Lung (tissue), 12 donors: ENCODE results near the gene MTERF4. TPM values are rescaled to one million over a fixed set of nuclear protein-coding genes. Genes with fewer than 3 reads are reported as not detected.
A peak's percentile ranks its signal among the peaks of the same experiment; 100 is the strongest.

Experiments
- ATAC-seq: fragments of 200-7000 bp; cut with Tn5 transposase; one replicate; pipeline ENCODE4 v1.9.1; 2020; ENCODE audit warnings: moderate number of reproducible peaks; ENCODE audit not compliant: insufficient read depth, low FRiP score
- DNase-seq, 3 donors: peaks; one replicate each; pipeline ENCODE4 v3.0.0-alpha.2; 2013 to 2017
- H3K27ac ChIP-seq, 2 donors: one replicate each; pipeline ENCODE4 v1.5.1; 2013; ENCODE audit warnings: mild to moderate bottlenecking in 2 of 2, moderate library complexity in 2 of 2, control low read depth in 1 of 2, inconsistent platforms in 1 of 2, low read depth in 1 of 2, low read length in 1 of 2
- H3K27me3 ChIP-seq, 3 donors: one replicate each; pipeline ENCODE4 v1.5.1; 2013; ENCODE audit warnings: low read length in 2 of 3; ENCODE audit not compliant: control insufficient read depth in 3 of 3, insufficient read depth in 3 of 3
- H3K36me3 ChIP-seq, 4 donors: one replicate each; pipeline ENCODE4 v1.5.1; 2013; ENCODE audit warnings: low read length in 4 of 4, mild to moderate bottlenecking in 1 of 4, moderate library complexity in 1 of 4; ENCODE audit not compliant: control insufficient read depth in 4 of 4, insufficient read depth in 4 of 4
- H3K4me1 ChIP-seq, 5 donors: one replicate each; pipeline ENCODE4 v1.5.1; 2013; ENCODE audit warnings: low read length in 5 of 5, mild to moderate bottlenecking in 2 of 5, moderate library complexity in 1 of 5; ENCODE audit not compliant: control insufficient read depth in 5 of 5, insufficient read depth in 5 of 5
- H3K4me3 ChIP-seq: one replicate; pipeline ENCODE4 v1.5.1; 2013; ENCODE audit warnings: mild to moderate bottlenecking, control low read depth, moderate library complexity
- H3K9ac ChIP-seq, 2 donors: one replicate each; pipeline ENCODE4 v1.5.1; 2013; ENCODE audit warnings: low read length in 2 of 2, control low read depth in 1 of 2; ENCODE audit not compliant: insufficient read depth in 1 of 2
- H3K9me3 ChIP-seq, 4 donors: one replicate each; pipeline ENCODE4 v1.5.1; 2013; ENCODE audit warnings: low read length in 3 of 4, mild to moderate bottlenecking in 1 of 4, moderate library complexity in 1 of 4; ENCODE audit not compliant: control insufficient read depth in 4 of 4, insufficient read depth in 3 of 4
- WGBS, 2 donors: extraction: QIAGEN DNeasy Blood & Tissue Kit; methylation state at CpG; one replicate each; pipeline ENCODE4 v1.1.7; 2013; 5-methylcytosine and 5-hydroxymethylcytosine counted together
- polyA plus RNA-seq, 2 donors: library from polyadenylated mRNA; stranded (reverse); fragments of 200-250 nt; gene quantifications; one replicate each; pipeline ENCODE4 v1.2.1, GENCODE V29; 2013
- total RNA-seq, 2 donors: library from RNA; depleted of rRNA in 1 of 2; stranded (reverse); fragments of >200 nt in 1 of 2; gene quantifications; one replicate each; pipeline ENCODE4 v1.2.1, GENCODE V29; 2014 to 2021
- TF ChIP-seq, protein P1 (sequence below): IDR thresholded peaks from 2 replicates; pipeline ENCODE4 v1.5.1; 2012; ENCODE audit warnings: mild to moderate bottlenecking; ENCODE audit errors: control extremely low read depth, extremely low read depth
- donor health status: control.
- donor health status: control.
- donor health status: Bipolar disorder and iron deficiency.
- donor health status: healthy.
- donor health status: DM: yes; HTN: yes; CAD: no.

The MTERF4 gene
- total and polyA plus RNA-seq, 4 donors = 23.5 to 50.1 (median 27.5) TPM

DNA sequence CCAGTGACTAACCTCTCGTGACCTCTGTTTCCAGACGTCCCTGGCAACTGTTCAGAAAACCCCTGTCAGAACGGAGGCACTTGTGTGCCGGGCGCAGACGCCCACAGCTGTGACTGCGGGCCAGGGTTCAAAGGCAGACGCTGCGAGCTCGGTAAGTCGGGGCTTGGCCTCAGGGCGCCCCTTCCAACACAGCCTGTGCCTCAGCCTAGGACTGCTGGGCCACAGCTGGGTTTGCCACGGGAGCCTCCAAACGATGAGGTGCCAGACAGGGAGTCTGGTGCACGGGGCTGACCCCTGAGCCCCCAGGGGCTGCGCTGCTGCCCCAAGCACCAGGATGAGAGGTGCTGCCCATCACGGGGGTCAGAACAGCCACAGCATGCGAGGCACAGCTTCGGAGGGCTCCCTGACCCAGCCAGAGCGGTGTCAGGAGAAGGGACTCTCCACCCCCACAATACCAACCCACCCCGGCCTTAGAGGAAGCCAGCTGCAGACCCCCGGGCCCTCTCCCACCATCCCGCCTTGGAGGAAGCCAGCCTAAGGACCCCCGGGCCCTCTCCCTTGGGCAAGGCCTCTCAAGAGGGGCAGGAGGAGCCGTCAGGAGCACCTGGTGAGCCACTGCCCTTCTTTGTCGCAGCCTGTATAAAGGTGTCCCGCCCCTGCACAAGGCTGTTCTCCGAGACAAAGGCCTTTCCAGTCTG lies 20.3 kb downstream of the MTERF4 start:
- Histone ChIP-seq H3K9ac (no peak overlapping the region), H3K27me3 (no peaks in the 10 kb centered on the region), H3K9me3 (no peaks in the 10 kb centered on the region), H3K4me3 (no peak overlapping the region), H3K4me1 (peaks cover 0 to 12% (median 0%) of the 10 kb centered on the region in 5 donors), H3K36me3 (peaks cover 5 to 14% (median 8%) of the 10 kb centered on the region in 4 donors), H3K27ac (peak overlapping the region in 1 of 2 donors; percentile 41)
- 68 to 82% methylated on average over 28 of the region's 28 CpGs for WGBS, 2 donors
- ATAC-seq (peak; percentile 10), DNase-seq (no peak)
- TF ChIP-seq, protein P1, sequence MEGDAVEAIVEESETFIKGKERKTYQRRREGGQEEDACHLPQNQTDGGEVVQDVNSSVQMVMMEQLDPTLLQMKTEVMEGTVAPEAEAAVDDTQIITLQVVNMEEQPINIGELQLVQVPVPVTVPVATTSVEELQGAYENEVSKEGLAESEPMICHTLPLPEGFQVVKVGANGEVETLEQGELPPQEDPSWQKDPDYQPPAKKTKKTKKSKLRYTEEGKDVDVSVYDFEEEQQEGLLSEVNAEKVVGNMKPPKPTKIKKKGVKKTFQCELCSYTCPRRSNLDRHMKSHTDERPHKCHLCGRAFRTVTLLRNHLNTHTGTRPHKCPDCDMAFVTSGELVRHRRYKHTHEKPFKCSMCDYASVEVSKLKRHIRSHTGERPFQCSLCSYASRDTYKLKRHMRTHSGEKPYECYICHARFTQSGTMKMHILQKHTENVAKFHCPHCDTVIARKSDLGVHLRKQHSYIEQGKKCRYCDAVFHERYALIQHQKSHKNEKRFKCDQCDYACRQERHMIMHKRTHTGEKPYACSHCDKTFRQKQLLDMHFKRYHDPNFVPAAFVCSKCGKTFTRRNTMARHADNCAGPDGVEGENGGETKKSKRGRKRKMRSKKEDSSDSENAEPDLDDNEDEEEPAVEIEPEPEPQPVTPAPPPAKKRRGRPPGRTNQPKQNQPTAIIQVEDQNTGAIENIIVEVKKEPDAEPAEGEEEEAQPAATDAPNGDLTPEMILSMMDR = no peak

DNA sequence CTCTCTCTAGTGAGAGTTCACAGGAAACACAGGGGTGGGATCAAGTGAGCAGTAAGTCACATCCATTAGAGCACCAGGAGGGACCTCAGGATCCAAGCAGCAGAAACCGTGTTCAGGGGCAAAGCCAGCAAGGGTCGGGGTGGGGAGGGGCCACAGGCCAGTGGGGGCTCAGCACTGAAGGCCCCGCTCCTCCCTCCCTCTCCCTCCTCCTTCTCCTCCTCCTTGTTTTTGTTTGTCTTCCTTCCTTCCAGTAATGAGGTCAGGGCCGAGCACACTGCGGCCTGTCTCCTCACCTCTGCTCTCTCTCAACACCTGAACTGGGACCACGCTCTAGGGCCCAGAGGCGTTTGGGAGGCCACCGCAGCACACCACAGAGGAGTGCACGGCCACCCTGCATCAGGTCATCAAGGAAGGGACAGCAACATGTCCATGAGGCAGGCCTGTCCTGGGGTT lies 20.9 kb downstream of the MTERF4 start:
- Histone ChIP-seq H3K4me1 (peaks cover 0 to 12% (median 0%) of the 10 kb centered on the region in 5 donors), H3K9me3 (no peaks in the 10 kb centered on the region), H3K27ac (peak overlapping the region in 1 of 2 donors; percentile 41), H3K4me3 (no peak overlapping the region), H3K36me3 (peaks cover 2 to 13% (median 5%) of the 10 kb centered on the region in 4 donors), H3K9ac (no peak overlapping the region), H3K27me3 (no peaks in the 10 kb centered on the region)
- WGBS, 2 donors = 47 to 73% methylated on average over 9 of the region's 9 CpGs
- ATAC-seq (no peak), DNase-seq (no peak)
- TF ChIP-seq, protein P1 = no peak

GRCh38 chr2:241080405-241081189 lies 21.5 kb downstream of the MTERF4 start:
- WGBS, 2 donors = 76 to 84% methylated on average over 18 of the region's 18 CpGs
- DNase-seq = no peak

More at GRCh38 chr2:241080405-241081189, 21.5 kb downstream of the MTERF4 start:
- no peak for ATAC-seq
- Histone ChIP-seq H3K4me1 (peaks cover 0 to 12% (median 0%) of the 10 kb centered on the region in 5 donors), H3K27me3 (no peaks in the 10 kb centered on the region), H3K9ac (no peak overlapping the region), H3K4me3 (no peak overlapping the region), H3K36me3 (peaks cover 0 to 18% (median 6%) of the 10 kb centered on the region in 4 donors), H3K27ac (peak overlapping the region in 1 of 2 donors; percentile 52), H3K9me3 (no peaks in the 10 kb centered on the region)
- TF ChIP-seq, protein P1 = no peak
